ENCODE results near the gene LMBR1.
"Not testable (repeated sequence)": the region's sequence is repeated elsewhere in the genome, so short reads cannot be mapped to it uniquely, and the experiment has no call there.

Gene LMBR1

DNA sequence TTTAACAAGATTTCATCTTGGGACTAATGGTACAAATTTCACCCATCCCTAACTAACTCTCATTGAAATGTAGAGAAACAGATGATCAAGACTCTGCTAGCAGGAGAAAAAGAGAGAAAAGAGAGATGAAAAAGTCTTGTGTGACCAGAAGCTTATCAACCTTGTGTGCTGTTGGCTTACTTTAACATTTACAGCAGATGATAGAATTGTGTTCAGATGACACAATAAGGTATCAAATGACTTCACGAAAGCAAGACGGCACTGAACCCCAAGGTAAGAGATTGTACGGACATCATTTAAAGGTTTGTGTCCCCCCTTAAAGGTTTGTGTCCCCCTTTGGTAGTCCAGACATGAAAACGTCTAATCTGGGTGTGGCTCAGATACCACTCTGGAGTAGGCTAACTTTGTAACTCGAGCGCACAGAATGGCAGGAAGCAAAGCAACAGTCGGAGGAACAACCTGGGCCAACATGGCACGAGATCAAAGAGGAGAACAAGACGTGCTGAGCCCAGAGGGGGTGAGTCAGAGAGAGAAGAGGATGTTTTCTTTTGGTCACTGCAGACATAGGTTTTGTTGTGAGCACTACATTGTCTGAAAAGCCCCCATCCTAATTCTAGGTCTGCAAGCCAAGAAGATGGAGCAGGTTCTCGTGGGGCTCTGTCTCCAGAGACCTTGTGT is 10.4 kb upstream of the LMBR1 start:
- DNase-seq = peak; percentile 25 to 49

DNA sequence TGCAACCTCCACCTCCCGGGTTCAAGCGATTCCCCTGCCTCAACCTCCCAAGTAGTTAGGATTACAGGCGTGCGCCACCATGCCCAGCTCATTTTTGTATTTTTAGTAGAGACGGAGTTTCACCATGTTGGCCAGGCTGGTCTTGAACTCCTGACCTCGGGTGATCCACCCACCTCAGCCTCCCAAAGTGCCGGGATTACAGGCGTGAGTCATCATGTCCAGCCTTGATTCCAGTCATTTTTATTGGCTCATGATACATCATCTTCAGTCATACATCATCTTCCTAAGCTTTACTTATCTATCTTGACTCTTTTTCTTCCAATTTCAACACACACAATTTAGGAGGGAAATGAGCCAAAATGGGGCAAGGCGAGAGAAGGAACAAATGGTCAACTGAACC is 7.1 kb upstream of the LMBR1 start:
- DNase-seq = not testable (repeated sequence)

DNA sequence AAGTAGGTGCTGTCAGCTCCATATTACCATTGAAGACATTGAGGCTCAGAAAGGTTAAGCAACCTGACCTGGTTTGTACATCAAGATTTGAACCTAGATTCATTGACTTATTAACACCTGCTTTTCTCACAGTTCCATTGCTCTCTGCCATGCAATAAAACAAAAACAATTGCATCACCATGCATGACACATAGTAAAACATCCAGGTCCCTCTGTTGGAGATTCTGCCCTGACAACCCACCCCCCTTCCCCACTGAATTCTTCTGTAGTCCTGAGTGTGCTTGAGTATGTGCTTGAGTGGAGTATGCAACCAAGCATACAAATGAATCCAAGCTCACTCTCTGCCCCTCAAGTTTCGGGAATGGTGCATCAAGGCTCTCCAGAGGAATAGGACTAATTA is 6.0 kb upstream of the LMBR1 start:
- no peak for DNase-seq

DNA sequence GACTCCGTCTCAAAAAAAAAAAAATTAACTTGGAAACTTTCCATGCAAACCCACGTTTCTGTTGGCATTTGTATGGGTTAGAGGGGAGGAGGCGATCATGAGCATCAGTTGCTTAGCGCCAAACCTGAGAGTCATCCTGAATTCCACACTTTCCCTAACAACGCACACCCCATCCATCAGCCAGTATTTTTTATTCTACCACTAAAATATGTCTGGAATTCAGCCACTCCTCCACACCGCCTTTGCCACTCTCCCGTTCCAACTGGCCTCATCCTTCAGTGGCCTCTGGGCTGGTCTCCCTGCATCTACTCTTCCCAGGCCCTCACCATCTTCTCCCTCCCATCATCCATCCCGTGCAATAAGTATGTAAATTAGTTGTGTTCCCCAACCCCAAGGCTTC is 4.7 kb upstream of the LMBR1 start:
- DNase-seq = no peak

DNA sequence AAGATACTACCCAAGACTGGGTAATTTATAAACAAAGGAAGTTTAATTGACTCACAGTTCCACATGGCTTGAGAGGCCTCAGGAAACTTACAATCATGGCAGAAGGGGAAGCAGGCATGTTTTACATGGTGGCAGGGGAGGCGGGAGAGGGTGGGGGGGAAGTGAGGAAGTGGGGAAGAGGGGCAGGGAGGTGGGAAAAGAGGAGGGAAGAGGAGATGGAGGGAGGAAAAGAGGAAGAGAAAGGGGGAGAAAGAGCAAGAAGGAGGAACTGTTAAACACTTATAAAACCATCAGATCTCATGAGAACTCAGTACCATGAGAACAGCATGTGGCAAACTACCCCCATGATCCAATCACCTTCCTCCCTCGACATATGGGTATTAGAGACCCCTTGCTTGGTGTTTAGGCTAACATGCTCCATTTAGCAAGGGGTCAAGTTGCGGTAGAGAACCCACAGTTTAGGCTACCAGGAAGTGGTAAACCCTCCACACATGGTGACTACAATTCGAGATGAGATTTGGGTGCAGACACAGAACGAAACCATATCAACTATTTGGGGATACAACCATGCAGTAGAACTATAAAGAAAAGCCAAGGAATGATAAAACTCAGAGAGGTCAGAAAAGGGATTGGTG is 3.5 kb upstream of the LMBR1 start:
- DNase-seq = no peak

DNA sequence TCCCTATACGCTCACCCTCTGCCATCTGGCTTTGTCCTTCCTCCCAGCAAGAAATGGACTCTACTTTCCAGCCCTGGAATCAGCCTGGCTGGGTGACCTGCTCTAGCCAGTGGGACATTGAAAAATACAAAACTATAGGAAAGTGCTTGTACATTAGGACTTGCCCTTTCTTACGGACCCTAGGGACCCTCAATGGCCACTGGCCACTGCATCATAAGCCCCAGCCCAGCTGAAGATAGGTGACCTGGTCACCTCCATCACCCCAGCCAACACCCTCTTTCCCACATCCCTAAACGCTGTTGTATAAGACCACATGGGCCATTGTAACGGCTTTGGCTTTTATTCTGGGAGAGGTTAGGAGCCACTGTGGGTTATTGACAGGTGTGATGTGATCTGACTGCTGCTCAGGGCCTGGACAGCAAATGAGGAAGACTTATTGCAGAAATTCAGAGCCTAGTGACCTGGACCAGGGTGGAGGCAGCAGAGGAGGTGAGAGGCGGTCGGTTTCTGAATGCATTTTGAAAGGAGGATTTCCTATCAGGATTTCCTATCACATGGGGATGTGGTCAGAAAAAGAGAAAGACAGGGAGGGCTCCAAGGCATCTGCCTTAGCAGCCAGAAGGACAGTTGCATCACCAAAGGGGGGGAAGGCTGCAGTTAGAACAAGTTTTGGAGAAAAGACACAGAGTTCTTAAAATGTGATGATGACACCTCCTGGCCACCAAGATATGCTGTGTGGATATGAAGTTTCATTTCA is 2.2 kb upstream of the LMBR1 start:
- peak; percentile 7 to 23 for DNase-seq

DNA sequence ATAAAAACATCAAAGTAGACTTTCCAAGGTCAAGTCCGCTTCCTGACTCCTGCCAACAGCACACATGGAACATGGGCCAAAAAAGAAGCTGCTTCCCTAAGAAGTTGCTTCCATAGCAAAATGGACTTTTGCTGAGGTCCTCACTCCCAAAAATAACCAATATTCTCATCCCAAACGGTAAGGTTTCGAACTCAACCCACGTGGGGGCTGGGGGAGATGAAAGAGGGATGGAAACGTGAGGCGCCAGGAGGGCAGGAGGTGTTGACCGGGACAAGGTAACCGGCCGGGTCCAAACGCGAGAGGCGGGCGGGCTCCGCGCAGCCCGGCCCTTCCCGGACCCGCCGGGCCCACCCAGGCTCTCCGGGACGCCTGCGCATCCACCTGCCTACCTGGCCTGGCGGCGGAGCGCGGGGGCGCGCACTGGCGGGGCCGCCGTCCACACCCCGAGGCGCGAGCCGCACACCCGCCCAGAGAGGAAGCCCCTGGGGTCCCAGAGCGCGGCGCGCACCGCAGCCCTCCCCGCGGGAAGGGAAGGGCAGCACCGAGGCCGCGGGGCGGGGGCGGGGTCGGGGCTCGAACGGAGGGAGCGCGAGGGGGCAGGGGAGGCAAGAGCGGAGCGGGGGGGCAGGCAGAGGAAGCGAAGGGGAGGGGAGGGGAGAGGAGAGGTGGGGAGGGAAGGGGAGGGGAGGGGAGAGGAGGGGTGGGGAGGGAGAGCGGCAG is 742 bp downstream of the LMBR1 start:
- peak; percentile 71 to 74 for DNase-seq

DNA sequence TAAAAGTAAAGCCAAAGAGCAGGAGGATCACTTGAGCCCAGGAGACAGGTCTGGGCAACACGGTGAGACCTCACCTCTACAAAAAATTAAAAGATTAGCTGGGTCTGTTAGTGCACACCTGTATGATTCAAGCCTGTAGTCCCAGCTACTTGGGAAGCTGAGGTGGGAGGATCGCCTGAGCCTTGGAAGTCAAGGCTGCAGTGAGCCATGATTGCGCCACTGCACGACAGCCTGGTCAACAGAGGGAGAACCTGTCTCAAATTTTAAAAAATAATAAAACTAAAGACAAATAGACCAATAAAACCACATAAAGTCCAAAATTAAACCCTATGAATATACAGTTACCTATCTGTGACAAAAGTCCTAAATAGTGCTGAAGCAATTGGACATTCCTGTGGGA is 3.2 kb downstream of the LMBR1 start:
- DNase-seq = no peak

DNA sequence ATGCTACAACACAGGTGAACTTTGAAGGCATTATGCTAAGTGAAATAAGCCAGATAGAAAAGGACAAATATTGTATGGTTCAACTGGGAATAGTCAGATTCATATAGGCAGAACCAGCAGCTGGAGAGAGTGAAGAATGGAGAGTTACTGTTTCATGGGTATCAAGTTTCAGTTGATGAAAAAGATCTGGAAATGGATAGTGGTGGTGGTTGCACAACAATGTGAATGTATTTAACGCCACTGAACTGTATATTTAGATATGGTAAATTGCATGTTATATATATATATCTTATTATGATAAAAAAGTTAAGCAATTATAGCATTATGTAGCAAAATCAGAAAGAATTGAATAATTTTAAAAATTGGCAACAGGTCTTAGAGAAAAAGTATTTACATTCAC is 3.9 kb downstream of the LMBR1 start:
- DNase-seq = no peak

DNA sequence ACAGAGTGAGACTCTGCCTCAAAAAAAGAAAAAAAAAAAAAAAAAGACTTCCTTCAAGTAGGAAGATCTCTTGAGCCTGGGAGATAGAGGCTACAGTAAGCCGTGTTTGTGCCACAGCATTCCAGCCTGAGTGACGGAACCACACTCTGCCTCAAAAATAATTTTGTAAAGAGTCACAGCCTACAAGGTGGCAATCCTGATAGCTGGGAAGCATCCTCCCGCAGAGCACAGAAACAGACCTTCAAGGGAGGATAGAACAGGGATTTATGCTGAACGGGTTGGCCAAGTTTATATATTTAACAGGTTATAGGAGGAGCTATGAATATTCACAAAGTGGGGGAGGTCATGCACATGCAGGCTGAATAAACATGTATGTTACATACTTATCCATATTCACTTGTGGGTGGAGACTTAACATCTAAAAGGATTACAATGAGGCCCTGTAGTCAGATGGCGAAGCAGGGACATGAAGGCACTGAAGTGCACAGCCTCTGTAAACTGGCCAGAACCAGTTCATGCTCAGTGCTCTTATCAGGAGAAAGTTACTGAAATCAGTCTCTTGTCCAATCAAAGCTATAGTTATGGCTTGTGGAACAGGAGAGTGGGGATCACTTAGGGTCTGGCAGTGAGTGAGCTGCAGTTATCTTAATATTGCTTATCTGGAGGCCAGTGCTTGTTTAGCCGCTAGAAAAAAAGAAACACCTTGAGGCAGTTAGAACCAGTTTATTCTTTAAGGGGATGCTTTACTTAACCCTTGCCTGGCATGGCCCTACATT is 6.8 kb downstream of the LMBR1 start:
- no peak for DNase-seq

DNA sequence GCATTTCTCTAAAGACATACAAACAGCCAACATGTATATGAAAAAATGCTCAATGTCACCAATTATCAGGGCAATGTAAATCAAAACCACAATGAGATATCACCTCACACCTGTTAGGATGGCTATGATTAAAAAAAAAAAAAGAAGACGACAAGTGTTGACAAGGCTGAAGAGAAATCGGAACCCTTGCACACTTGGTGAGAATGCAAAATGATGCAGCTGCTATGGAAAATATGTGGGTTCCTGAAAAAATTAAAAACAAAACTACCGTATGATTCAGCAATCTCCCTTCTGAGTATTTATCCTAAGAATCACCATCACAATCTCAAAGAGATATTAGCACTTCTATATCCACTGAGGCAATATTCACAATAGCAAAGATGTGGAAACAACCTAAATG is 11.3 kb downstream of the LMBR1 start:
- no peak for DNase-seq

DNA sequence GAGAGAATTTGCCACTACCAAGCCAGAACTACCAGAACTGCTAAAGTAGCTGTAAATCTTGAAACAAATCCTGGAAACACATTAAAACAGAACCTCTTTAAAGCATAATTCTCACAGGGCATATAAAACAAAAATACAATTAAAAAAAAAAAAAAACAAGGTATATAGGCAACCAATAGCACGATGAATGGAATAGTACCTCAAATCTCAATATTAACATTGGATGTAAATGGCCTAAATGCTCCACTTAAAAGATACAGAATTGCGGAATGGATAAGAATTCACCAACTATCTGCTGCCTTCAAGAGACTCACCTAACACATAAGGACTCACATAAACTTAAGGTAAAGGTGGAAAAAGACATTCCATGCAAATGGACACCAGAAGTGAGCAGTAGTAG is 17.2 kb downstream of the LMBR1 start:
- no peak for DNase-seq

DNA sequence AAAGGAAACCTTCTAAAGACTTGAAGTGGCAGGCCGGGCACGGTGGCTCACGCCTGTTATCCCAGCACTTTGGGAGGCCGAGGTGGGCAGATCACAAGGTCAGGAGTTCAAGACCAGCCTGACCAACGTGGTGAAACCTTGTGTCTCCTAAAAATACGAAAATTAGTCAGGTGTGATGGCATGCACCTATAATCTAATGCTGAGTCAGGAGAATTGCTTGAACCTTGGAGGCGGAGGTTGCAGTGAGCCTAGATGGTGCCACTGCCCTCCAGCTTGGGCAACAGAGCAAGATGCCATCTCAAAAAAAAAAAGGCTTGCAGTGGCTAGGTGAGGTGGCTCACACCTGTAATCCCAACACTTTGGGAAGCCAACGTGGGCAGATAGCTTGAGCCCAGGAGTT is 24.6 kb downstream of the LMBR1 start:
- DNase-seq = not testable (repeated sequence)

DNA sequence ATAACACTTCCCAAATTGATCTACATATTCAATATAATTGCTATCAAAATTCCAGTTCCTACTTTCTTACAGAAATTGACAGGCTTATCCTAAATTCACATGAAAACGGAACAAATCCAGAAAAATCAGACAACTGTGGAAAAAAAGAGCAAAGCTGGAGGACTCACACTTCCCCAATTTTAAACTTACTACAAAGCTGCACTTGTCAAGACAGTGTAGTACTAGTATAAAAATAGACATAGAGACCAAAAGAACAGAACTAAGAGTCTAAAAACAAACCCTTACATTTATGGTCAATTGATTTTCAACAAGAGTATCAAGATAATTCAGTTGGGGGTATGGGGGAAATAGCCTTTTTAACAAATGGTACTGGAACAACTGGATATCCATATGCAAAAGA is 27.5 kb downstream of the LMBR1 start:
- DNase-seq = no peak

DNA sequence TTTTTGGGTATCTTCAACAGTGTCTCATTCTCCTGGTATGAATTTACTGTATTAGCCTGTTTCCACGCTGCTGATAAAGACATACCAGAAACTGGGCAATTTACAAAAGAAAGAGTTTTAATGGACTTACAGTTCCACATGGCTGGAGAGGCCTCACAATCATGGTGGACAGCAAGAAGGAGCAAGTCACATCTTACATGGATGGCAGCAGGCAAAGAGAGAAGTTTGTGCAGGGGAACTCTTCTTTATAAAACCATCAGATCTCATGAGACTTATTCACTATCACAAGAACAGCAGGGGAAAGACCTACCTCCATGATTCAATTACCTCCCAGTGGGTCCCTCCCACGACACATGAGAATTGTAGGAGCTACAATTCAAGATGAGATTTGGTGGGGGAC is 31.0 kb downstream of the LMBR1 start:
- not testable (repeated sequence) for DNase-seq

DNA sequence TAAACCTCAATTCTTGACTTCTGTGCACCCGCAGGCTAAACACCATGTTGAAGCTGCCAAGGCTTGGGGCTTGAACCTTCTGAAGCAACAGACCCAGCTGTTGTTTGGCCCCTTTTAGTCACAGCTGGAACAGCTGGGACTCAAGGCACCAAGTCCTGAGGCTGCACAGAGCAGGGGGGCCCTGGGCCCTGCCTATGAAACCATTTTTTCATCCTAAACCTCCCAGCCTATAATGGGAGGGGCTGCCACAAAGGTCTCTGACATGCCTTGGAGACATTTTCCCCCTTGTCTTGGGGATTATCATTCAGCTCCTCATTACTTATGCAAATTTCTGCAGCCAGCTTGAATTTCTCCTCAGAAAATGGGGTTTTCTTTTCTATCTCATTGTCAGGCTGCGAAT is 31.8 kb downstream of the LMBR1 start:
- no peak for DNase-seq

DNA sequence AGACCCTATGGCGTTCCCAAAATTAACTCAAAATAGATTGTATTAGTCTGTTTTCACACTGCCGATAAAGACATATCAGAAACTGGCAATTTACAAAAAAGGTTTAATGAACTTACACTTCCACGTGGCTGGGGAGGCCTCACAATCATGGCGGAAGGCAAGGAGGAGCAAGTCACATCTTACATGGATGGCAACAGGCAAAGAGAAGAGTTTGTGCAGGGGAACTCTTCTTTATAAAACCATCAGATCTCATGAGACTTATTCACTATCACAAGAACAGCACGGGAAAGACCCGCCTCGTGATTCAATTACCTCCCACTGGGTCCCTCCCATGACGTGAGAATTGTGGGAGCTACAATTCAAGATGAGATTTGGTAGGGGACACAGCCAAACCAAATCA is 32.9 kb downstream of the LMBR1 start:
- not testable (repeated sequence) for DNase-seq

DNA sequence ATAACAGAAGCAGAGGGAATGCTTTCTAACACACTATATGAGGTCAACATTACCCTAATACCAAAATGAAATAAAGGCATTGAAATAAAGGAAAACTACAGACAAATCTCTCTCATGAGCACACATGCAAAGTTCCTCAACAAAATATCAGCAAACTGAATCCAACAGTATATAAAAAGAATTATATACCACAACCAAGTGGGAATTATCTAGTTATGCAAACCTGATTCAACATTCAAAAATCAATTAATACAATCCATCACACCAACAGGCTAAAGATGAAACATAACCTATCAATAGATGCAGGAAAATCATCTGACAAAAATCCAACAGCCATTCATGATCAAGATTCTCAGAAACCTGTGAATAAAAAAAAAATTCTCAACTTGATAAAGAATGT is 34.5 kb downstream of the LMBR1 start:
- DNase-seq = no peak

DNA sequence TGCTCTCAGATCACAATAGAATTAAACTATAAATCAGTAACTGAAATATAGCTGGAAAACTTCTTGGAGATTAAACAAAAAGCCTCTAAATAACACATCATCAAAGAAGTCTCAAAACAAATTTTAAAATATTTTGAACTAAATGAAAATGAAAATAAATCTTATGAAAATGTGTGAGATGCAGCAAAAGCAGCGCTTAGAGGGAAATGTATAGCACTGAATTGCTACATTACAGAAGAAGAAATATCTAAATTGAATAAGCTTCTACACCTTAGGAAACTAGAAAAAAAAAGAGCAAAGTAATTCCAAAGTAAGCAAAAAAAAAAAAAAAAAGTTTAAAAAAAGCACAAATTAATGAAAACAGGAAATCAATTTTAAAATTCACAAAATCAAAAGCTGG is 35.2 kb downstream of the LMBR1 start:
- DNase-seq = no peak

DNA sequence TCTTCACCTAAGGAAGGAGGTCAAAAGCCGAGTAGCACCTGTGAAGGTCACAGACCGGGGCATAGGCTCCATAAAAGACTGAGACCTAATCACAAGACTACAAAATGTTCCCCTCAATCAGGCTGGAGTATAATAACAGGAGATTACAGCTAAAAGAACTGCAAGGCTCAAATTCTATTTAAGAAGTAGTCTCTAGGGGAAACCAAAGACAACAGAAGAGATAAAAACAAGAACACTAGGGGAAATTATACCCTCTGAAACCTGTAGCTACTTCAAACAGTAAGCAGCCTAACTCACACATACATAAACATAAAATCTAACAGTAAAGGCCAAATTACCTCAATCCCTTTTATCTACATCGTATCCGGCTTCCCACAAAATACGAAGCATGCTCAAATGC is 38.3 kb downstream of the LMBR1 start:
- DNase-seq = no peak

DNA sequence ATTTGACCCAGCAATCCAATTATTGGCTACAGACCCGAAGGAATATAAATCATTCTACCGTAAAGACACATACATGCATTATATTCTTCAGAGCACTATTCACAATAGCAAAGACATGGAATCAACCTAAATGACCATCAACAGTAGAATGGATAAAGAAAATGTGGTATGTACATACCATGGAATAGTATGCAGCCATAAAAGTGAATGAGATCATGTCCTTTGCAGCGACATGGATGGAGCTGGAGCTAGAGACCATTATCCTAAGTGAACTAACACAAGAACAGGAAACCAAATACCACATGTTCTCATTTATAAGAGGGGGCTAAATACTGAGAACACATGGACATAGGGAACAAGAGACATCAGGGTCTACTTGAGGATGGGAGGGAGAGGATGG is 44.0 kb downstream of the LMBR1 start:
- no peak for DNase-seq

DNA sequence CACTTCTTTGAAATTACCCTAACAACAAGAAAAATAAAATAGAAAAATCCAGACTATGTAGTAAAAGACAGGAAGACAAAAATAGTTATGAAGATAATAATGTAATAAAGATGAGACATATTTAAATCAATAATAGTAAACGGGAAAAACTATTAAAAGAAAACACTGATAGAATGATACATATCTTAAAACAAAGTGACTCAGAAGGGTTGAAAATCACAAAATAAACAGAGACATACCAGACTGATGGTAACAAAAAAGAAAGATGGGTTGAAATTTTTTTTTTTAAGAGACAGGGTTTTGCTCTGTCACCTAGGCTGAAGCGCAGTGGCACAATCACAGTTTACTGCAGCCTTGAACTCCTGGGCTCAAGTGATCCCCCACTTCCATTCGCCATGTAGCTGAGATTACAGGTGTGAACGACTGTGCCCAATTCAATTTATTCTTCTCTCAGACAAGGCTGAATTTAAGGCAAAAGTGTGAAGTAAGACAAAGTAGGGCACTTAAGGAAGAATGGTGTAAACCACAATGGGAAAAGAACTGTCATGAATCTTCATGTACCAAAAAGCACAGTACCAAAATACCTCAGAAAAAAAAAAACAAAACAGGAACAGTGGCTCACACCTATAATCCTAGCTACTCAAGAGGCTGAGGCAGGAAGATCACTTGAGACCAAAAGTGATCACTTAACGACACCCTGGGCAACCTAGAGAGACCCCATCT is 47.4 kb downstream of the LMBR1 start:
- no peak for DNase-seq

Data from CD4-positive, alpha-beta T cell treated with Interleukin-4 for 1 hour (primary cell).